Gastroesophageal sphincter (tissue), 3 donors: ENCODE results near the gene DNASE1.

Experiments used
- POLR2A ChIP-seq, 2 donors: fragments of 450-650 bp; IDR thresholded peaks; one replicate each; pipeline ENCODE4 v1.6.1; 2017; ENCODE audit warnings: antibody characterized with exemption in 2 of 2, mild to moderate bottlenecking in 2 of 2, moderate library complexity in 1 of 2
- TF ChIP-seq, protein P1 (sequence below), 4 experiments: fragments of 200-600 bp in 2 of 4; fragments of 450-650 bp in 2 of 4; sonication (generic) in 1 of 4; IDR thresholded peaks; one replicate each; pipeline ENCODE4 v1.5.1; 2017 to 2019; ENCODE audit warnings: antibody characterized with exemption in 4 of 4, mild to moderate bottlenecking in 2 of 4, moderate library complexity in 2 of 4

DNA sequence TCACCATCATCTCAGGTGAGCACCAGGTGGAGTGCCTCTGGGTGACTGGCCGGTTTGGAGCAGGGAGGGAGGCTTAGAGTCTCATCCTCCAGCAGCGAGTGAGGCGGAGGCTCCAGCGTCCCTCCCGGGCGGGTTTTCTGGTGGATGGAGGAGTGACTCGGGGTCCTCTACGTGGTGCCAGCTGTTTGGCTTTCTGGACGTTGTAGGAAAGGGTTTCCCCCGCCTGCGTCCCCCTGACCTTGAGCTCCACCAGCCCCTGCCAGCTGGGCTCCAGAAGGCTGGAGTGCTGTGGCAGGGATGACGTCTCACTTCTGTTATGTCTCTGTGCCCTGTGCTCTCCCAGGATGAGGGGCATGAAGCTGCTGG, 522 bp downstream of the DNASE1 start:
- TF ChIP-seq, protein P1, sequence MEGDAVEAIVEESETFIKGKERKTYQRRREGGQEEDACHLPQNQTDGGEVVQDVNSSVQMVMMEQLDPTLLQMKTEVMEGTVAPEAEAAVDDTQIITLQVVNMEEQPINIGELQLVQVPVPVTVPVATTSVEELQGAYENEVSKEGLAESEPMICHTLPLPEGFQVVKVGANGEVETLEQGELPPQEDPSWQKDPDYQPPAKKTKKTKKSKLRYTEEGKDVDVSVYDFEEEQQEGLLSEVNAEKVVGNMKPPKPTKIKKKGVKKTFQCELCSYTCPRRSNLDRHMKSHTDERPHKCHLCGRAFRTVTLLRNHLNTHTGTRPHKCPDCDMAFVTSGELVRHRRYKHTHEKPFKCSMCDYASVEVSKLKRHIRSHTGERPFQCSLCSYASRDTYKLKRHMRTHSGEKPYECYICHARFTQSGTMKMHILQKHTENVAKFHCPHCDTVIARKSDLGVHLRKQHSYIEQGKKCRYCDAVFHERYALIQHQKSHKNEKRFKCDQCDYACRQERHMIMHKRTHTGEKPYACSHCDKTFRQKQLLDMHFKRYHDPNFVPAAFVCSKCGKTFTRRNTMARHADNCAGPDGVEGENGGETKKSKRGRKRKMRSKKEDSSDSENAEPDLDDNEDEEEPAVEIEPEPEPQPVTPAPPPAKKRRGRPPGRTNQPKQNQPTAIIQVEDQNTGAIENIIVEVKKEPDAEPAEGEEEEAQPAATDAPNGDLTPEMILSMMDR (IDR thresholded peaks at IDR 0.05): no peak
- TF ChIP-seq POLR2A (IDR thresholded peaks at IDR 0.05): no peak
